ENCODE data around the gene RASSF8. TPM values are rescaled to one million over a fixed set of nuclear protein-coding genes. Genes with fewer than 3 reads are reported as not detected.

RASSF8 gene
- total and polyA plus RNA-seq, 2 of the 8 experiments (the other 6 are each of a cell fraction or from before 2014, with no cell fraction given): 6.4 to 46.7 TPM

GRCh38 chr12:26100666-26101349 is 142.3 kb downstream of the RASSF8 start (continued):
- TF ChIP-seq RBBP5 (IDR thresholded peaks at IDR 0.05; ENCODE audit: borderline replicate concordance, low read depth, low read length) (no peak), SIX5 (IDR thresholded peaks at IDR 0.05; ENCODE audit: low read depth, low read length) (no peak), SAP30 (IDR thresholded peaks at IDR 0.05; ENCODE audit: insufficient read depth, insufficient replicate concordance, low read length) (no peak), POU5F1 (IDR thresholded peaks at IDR 0.05; ENCODE audit: low read depth, low read length) (no peak), ASH2L (IDR thresholded peaks at IDR 0.05; ENCODE audit: low read length) (no peak), NRF1 (IDR thresholded peaks at IDR 0.05; ENCODE audit: low read depth, low read length) (no peak), HDAC6 (IDR thresholded peaks at IDR 0.05; ENCODE audit: low read depth, low read length) (no peak), KDM5A (IDR thresholded peaks at IDR 0.05; ENCODE audit: low read length) (no peak)
